Omental fat pad (tissue), 4 donors: Measurements from ENCODE around the gene TRIM74. TPM values are rescaled to one million over a fixed set of nuclear protein-coding genes. Genes with fewer than 3 reads are reported as not detected.
"Not testable (repeated sequence)": the region's sequence is repeated elsewhere in the genome, so short reads cannot be mapped to it uniquely, and the experiment has no call there.

Experiments
- ATAC-seq: fragments of 150-250 bp; one replicate; pipeline ENCODE4 v1.9.1; 2016; ENCODE audit warnings: mild to moderate bottlenecking, moderate library complexity; ENCODE audit not compliant: low FRiP score
- DNase-seq: peaks from one replicate; pipeline ENCODE4 v3.0.0-alpha.2; 2019; ENCODE audit warnings: low spot score
- total RNA-seq, 4 donors: library from RNA; depleted of rRNA; stranded (reverse); fragments of >200 nt; gene quantifications; one replicate each; pipeline ENCODE4 v1.1.0, GENCODE V29; 2016

Gene TRIM74
- total RNA-seq, result 1 to 10 TPM in 1 of 4 donors, not detected in 3; 2.4 TPM

- DNase-seq, ATAC-seq: not testable (repeated sequence)
Measured at GRCh38 chr7:72968980-72969516, at the start of gene TRIM74. Gene TRIM74, minus strand, starts transcription at chr7:72969466. Its CDS starts 3,309 bp downstream, at chr7:72966157.

DNA sequence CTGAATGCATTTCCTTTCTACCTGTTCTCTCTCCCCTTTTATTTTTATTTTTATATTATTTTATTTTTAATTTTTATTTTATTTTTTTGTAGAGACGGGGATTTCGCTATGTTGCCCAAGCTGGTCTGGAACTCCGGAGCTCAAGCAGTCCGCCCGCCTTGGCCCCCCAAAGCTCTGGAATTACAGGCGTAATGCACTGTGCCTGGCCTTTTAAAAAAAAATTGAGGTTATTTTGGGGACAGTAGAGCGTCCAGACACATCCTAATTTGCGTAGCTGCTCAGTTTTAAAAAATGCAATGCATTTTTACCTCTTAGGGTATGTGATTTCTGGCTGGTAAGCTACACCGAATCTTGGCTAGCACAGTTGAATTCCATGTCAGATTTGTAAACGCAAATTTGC is 37.2 kb upstream of the TRIM74 start:
- ATAC-seq, DNase-seq: not testable (repeated sequence)

DNA sequence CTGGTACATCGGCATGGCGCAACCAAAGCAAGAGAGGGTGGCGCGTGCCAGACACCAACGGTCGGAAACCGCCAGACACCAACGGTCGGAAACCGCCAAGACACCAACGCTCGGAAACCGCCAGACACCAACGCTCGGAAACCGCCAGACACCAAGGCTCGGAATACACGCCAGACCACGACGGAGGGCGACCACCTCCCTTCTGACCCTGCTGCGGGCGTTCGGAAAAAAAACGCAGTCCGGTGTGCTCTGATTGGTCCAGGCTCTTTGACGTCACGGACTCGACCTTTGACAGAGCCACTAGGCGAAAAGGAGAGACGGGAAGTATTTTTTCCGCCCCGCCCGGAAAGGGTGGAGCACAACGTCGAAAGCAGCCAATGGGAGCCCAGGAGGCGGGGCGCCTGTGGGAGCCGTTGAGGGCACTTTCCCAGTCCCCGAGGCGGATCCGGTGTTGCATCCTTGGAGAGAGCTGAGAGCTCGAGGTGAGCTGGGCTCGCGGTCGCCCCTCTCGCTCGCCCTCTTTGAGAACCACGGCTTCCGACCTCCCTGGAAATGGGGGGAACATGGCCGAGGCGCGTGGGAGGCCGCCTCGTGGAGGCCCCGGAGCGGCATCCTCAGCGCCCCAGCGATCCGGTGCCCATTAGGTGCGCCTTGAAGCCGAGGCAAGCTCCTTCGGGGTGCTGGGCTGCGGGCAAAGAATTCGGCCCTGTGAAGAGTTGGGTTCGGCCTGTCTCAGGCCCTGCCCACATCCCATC is 36.6 kb upstream of the TRIM74 start:
- peak; percentile 41 for DNase-seq
- ATAC-seq, result peak; percentile 97

GRCh38 chr7:73005356-73005692 is 36.1 kb upstream of the TRIM74 start:
- DNase-seq (peak; percentile 35), ATAC-seq (peak; percentile 98)

DNA sequence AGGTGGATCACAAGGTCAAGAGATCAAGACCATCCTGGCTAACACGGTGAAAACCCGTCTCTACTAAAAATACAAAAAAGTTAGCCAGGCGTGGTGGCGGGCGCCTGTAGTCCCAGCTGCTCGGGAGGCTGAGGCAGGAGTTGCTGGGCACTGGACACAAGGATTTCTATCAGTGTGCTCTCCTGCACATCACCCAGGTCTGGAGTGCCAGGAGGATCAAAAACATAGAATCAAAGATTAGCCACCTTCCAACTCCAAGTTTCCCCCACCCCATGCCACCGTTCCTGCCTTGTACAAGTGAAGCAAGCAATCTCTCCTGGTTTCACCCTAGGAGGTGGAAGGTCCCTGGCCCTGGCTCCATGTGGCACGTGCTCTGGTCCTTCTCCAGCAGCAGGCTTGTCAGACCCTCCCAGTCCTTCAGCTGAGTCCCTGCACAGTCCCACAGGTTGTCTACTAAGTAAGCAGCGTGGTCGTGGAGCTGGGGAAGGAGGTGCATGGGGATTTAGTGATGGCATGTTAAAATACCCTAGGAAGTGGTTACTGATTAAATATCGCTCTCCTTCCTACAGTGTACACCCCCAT is 28.7 kb upstream of the TRIM74 start:
- DNase-seq, ATAC-seq: not testable (repeated sequence)

- ATAC-seq, DNase-seq: not testable (repeated sequence)
Measured at GRCh38 chr7:72997447-72997846, 28.2 kb upstream of the TRIM74 start.

DNA sequence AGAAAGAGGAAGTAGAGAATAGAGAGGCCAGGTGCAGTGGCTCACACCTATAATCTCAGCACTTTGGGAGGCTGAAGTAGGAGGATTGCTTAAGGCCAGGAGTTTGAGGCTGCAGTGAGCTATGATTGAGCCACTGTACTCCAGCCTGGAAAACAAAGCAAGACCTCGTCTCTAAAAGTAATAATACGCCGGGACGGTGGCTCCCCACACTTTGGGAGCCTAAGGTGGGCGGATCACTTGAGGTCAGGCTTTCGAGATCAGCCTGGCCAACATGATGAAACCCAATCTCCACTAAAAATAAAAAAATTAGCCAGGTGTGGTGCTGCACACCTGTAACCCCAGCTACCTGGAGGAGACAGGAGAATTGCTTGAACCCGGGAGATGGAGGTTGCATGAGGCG is 26.2 kb upstream of the TRIM74 start:
- not testable (repeated sequence) for DNase-seq, ATAC-seq

- ATAC-seq, DNase-seq: not testable (repeated sequence)
Measured at GRCh38 chr7:72990146-72990913, 21.1 kb upstream of the TRIM74 start.

DNA sequence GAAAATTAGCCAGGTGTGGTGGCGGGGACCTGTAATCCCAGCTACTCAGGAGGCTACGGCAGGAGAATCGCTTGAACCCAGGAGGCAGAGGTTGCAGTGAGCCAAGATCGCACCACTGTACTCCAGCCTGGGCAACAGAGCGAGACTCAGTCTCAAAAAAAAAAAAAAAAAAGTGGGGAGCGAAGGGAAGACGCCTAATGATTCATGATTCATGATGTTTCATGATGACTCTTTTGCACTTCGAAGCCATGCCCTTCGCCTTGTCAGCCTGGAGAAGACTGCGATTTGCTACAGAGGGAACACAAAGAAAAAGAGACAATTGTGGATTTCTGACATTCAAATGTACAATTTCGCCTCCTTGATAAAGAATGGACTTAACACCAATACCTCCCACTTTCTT is 12.8 kb upstream of the TRIM74 start:
- DNase-seq, ATAC-seq: not testable (repeated sequence)

DNA sequence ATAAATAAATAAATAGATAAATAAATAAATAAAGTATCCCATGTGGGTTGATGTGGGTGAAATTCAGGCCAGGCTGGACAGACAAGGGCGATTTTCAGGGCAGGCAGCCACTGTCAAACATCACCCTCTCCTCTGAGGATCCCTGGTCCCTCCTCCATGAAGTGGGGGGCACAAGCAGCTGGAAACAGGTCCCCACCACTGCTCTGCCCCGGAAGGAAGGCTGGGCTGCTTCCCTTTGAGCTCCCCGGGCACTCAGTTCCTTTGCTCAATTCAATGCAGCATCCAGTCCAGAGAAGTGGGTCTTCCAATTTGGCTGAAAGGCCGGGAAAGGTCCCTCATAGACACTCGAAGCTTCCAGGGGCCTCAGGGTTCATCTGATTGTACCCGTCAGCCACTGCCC is 11.1 kb upstream of the TRIM74 start:
- ATAC-seq, DNase-seq: not testable (repeated sequence)

- ATAC-seq, DNase-seq: not testable (repeated sequence)
Measured at GRCh38 chr7:72976434-72976833, 7.2 kb upstream of the TRIM74 start.

GRCh38 chr7:72975656-72976286 is 6.5 kb upstream of the TRIM74 start:
- DNase-seq, result not testable (repeated sequence)
- peak; percentile 37 for ATAC-seq

DNA sequence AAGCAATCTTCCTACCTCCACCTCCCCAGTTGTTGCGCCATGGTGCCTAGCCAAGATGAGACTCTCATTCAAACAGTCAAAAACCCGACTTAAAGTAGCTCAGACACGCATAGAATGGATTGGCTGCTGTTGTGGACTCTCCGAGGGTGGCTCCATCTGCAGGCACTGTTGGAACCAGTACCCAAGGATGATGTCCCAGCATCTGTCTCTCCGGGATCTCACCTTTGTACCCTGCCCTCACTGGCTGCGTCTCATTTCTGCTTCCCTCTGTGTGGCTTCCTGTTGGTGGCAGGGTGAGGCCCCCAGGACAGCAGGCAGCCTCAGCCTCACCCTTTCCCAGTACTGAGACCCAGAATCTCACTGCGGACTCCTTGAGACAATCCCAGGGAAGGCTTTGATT is 5.5 kb upstream of the TRIM74 start:
- ATAC-seq, DNase-seq: not testable (repeated sequence)

- not testable (repeated sequence) for ATAC-seq, DNase-seq
Measured at GRCh38 chr7:72971505-72971904, 2.2 kb upstream of the TRIM74 start.

DNA sequence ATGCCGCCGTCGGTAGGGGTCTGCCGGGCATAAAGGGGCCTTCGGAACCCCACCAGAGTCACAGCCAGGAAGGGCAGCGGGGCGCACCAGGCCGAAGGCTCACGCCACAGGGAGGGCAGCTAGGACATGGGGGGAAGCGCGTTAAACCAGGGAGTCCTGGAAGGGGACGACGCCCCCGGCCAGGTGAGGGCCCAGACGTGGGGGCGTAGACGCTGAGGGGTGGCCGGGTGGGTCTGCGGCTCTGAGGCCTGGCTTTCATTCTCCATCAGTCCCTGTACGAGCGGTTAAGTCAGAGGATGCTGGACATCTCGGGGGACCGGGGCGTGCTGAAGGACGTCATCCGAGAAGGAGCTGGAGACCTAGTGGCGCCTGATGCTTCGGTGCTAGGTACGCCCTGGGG is 422 bp upstream of the TRIM74 start:
- not testable (repeated sequence) for ATAC-seq, DNase-seq

DNA sequence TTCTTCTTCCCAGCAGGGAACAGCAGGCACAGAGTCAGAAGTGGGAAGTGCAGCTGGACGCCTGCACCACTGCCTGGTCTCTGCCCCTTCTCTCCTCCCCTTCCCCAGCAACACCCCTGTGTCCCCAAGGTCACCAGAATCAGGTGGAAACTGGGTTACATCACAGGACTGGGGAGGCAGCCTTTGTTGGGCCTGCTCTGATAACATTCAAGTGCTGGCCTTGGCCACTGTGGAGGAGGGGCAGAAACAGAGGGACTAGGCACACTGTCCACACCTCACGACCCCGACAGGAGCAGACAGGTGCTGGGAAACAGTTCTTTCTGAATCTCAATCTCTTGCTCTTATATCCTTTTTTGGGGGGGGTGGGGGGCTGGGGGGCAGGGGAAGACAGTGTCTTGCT is 2.4 kb downstream of the TRIM74 start:
- not testable (repeated sequence) for ATAC-seq, DNase-seq

DNA sequence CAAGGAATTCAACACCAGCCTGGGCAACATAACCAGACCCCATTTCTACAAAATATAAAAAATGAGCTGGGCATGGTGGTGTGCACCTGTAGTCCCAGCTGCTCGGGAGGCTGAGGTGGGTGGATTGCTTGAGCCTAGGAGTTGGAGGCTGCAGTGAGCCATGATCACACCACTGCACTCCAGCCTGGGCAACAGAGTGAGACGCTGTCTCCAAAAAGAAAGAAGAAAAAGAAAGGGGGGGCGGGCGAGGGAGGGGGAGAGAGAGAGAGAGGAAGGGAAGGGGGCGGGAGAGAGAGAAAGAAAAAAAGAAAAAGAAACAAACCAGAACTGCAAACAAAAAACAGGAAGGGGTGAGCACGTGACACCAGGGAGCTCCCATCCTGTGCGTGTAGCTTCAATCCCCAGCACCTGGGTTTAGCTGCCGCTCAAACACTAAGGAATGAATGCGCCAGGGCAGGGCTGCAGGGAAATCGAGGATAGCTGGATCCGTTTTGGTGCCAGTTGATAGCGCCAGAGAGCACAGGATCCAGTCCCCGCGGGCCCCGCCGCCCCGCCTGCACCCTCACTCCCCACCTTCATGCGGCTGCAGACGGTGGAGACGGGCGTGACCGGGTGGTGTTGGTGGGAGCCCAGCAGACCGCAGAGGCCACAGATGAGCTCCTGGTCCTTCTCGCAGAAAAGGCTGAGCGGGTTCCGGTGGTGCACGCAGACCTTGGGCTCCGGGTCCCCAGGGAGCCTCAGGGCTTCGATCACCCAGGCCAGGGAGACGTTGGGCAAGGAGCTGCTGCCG is 3.9 kb downstream of the TRIM74 start:
- ATAC-seq, DNase-seq: not testable (repeated sequence)

GRCh38 chr7:72963056-72963455 is 6.2 kb downstream of the TRIM74 start:
- not testable (repeated sequence) for DNase-seq

DNA sequence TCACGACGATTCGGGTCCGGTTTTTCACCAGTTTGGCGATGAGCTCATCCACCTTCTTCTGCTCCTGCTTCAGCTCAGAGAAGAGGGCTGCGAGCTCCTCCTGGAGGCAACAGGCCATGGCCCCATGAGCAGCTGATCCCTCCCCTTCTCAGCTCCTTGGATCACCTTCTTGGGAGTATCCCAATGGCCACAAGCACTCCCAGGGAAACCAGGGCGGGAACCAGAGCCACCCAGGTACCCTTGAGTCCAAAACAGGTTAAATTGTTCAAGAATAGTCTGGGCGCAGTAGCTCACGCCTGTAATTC is 8.0 kb downstream of the TRIM74 start:
- DNase-seq, ATAC-seq: not testable (repeated sequence)

More at GRCh38 chr7:72963056-72963455, 6.2 kb downstream of the TRIM74 start:
- not testable (repeated sequence) for ATAC-seq
